NOMO-1 (cell line): ENCODE results near the gene CYGB.
A peak's percentile ranks its signal among the peaks of the same experiment; 100 is the strongest.

ENCODE experiments used
- DNase-seq, 2 experiments: peaks; one replicate each; lab custom pipeline; 2025; ENCODE audit not compliant: unreplicated experiment in 2 of 2; lab: John Stamatoyannopoulos, UW

Gene CYGB

DNA sequence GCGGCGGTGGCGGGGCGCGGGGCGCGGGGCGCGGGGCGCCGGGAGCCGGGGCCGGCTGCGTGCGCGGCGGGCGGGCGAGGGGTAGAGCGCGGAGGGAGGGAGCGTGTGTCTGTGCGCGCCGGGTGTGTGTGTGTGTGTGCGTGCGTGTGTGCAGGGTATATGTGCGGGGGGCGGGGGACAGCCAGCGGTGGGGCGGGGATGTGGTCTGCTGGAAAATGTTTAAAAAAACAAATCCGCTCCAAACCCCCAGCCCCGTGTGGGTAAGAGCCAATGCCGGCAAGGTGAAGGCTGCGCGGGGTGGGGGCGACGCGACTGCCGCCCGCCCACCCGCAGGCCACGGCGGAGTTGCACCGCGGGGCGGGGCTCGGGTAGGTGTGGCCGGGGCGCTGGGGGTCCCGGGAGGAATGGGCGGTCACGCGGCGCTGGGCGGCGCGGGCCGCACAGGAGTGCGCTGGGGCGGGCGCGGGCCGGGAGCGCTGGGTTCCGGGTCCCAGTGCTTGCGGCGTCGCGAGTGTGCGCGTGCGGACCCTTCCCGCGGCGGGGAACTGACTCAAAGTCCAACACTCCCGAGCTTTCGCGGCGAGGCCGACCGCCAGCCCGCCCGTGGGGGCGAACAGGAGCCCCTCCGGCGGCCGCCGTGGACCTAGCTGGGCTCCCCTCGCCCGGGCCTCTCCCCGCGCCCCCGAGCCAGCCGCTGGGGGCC, at the start of gene CYGB:
Gene CYGB (minus strand): TSS at position 132 of the 703 bp plus-strand sequence. CDS start 167 bp downstream, outside the sequence.
- no peak for DNase-seq

DNA sequence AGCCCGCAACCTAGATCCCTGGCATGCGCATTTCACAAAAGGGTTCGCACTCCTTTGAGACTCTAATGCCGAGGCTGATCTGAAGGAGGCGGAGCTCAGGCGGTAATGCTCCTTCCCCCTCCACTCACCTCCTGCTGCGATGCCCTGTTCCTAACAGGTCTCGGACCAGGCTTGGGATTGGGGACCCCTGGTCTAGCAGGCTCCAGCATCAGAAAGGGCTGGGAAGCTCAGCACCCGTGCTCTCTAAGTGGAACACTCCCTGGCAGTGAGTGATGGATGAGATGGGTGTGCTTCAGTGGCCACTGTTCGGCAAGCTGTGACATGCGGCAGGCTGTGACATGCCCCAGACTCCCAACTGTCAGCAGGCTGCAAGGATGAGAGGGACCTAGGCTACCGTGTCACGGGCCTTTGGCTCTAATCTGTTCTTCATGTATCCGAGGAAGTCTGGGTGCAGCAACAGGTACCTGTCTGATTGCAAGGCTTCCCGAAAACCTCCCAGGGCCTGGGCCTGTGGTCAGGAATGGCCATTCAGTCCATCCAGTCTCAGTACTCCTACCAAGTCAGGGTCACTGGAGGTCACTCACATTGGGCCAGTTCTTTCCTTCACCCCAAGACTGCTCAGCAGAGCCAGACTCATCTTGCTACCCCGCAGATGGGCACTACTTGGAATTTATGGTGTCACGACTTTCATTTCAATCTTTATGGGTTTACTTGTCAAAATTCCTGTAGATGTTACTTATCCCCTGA, 49.4 kb upstream of the CYGB start:
- no peak for DNase-seq

DNA sequence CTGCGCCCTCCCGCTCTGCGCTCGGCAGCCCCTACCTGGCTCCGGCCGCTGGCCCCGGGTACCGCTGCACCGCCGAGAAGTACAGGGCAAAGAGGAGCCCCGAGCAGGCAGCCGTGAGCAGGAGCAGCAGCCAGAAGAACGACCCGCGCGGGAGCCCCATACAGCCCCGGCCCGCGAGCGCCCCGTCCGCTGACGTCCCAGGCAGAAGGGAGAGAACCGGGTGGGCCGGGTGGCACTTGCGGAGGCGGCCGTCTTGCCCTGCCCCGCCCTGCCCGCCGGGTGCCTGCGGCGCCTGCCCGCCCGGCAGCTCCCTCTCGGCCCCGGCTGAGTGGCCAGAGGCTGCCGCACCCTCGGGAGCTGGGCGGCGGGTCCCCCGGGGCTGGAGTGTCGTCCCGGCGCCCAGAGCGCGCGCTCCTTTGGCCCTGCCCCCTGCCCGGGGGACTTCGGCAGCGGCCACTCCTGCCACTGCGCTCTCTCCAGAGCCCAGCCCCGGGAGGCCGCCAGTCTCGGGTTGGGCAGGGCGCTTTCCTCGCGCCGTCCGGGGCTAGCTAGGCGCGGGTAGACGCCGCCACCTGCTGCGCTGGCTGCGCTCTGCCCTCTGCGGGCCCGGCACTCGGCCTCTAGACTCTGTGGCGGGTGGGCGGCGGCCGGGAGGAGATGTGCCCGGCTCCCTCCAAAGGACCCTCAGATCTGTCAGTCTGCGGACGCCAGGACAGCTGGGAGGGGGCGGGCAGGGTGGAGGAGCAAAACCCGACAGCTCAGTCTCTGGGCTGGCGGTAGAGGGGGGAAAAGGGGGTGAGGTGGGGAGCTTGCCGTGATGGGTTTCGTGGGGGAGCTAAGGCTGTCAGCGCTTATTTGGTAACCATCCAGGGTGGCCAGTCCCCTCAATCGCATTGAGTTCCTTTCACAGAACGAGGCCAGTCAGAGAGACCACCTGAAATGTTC, 48.4 kb upstream of the CYGB start, which contains the start of gene ST6GALNAC2:
Gene ST6GALNAC2 (minus strand): TSS at position 212 of the 945 bp plus-strand sequence. CDS start 52 bp downstream, at position 160.
- DNase-seq, result peak; percentile 62 to 78

DNA sequence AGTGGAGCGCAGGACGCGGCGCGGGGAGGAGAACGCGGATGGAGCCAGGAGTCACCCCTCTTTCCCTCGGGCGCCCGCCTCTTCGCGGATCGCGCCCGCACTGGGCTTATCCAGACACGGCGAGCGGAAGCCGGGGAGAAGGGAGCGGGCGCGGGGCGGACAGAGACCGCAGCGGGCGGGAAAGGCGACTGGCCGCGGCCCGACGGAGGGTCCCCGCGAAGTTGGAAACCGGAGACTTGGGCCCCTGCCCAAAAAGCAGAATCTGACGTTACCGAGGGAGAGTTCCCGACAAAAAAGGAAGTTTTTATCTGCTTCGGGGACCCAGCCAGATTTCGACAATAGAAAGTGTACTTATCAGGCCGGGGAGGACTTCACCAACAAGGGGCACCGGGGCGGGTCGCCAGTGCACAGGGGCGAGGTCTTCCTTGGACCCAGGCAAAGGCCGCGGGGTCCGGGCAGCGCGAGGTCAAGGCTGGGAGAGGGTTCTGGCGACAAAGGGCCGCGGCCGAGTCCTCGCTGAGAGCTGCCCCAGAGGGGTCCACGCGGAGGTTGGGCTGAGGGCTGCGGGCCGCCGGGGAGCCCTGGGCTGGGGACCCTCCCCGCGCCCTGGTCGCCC, 47.6 kb upstream of the CYGB start:
- peak; percentile 17 to 35 for DNase-seq

DNA sequence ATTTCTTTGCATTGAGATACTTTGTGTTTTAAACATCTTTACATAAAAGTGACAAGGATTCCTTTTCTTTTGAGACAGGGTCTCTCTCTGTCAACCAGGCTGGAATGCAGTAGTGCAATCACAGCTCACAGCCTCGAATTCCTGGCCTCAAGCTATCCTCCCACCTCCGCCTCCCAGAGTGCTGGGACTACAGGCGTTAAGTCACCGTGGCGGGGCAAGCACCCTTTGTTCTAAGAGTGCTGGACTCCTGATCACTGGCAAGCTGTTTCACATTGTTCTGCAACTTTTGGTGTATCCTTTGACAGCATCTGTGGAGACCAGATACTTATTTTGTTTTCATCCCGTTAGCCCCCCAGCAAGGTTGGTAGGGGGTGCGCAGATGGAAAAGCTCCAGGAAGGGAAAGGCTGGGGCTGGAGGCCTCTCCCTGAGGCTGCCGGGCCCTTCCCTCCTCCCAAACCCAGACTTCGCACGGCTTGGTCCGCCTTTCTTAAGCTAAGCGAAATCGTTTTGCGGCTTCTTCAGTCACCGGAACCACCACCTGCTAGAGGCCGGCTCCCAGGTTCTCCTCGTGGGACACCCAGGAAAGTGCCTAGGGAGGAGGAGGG, 47.0 kb upstream of the CYGB start:
- no peak for DNase-seq

DNA sequence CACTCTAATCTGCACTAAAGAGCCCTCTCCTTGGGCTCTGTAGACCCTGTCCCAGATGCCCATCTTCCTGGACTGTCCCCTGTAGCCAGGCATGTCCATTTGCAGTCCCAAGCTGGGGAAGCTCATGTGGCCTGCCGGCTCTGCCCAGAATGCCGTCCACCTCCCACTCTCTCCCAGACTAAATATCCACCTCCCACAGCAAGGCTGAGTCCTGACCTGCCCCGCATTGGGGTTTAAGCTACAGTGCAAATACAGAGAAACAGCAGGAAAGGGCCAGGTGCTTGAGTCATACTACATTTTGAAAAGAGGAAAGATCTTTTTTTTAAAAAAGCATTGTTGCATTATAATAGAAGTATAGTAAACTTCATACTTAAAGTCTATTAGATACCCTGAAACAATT, 45.2 kb upstream of the CYGB start:
- DNase-seq, result no peak

DNA sequence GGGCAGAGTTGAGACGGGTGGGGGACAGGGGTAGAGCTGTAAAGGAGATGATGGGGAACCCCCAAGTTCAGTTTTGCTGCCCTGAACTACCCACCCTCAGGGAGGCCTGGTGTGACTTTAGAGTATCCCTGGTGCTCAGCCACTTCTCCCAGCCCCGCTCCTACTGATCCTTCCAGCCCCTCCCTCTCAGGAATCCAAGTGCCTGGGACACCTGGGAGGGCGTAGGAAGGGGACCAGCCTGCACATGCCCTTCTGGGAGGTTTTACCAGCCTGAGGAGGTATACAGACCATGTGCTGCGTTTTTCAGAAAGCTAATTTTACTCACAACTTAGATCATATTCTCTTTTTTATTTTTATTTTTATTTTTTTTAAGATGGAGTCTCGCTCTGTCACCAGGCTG, 44.0 kb upstream of the CYGB start:
- DNase-seq, result no peak

DNA sequence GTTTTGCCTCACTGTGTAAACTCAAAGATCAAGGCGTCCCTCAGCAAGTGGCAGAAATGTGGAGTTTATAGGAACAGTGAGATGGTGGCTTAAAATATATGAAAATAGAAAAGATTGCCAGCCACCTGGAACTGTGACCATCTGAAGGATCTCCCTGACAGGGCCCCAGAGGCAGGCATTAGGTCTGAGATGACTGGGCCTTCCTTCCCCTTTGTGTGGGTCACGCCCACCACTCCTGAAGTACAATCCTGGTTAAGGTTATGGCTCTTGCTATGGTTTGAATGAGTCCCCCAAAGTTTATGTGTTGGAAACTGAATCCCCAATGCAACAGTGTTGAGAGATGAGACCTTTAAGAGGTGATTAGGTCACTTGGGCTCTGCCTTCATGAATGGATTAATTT, 41.8 kb upstream of the CYGB start:
- peak; percentile 42 to 65 for DNase-seq

DNA sequence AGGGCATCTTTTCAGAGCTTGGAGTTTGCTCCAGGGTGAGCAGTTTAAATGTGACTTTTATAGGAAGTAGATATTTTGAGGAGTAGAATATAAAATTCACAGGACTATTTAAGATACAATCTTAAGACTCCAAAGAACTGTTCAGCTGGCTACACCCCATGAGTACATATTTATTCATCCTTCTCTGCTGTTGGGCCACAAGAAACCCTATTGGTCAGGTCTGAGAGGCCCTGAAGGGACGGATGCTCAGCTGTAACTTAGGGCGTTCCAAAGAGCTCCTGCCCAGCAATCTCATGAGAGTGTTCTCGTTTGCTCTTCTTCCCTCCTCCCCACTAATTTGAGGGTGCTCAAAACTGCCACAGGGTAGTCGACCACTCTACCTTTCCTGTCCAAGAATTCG, 40.9 kb upstream of the CYGB start:
- DNase-seq, result no peak

DNA sequence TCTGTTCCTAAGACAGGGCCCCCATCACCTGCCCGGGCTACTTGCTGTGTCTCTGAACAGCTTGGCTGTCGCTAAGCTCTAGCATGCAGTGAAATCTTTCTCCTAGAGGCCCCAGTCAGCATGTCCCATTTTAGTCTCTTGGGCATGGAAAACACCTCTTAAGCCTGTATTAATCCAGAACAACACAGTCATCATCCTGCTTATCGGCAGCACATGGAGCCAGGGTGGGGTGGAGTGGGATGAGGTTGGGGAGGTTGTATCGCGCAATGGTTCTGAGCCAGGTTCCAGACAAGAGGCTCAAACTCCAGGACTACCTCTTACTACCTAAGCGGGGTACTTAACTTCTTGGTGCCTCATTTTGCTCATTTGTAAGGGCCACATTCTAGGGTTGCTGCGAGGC, 40.4 kb upstream of the CYGB start:
- DNase-seq, result no peak

DNA sequence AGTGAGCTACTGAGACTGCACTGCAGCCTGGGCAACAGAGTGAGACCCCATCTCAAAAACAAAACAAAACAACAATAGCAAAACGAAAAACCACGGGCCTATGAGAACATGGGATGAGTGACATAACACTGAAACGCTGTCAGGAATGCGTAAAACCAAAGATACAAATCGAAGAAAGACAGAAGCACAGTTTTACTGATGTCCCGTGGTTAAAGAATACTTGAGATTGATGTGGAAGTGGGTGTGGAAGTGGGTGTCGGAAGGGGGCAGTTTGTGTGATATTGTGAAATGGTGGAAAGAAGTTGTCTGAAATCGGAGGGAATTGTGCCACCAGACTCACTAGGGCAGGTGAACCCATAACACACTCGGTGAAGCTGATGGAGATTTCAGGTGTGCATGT, 38.7 kb upstream of the CYGB start:
- no peak for DNase-seq

DNA sequence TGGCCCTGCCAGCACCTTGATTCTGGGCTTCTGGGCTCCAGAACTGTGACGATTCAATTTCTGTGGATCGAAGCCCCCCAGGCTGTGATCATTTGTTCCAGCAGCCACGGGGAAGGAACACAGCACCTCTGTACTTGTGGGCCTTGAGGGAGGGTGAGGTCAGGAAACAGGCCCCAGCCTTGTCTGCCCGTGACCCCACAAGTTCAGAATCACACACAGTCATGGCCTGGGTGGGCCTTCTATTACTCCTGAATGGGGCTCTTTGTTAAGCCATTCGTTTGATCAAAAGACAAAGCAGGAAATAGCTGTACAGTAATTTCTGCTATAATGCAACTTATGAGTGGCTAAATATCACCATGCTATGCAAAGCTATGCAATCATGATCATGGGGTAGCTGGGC, 38.1 kb upstream of the CYGB start:
- no peak for DNase-seq

DNA sequence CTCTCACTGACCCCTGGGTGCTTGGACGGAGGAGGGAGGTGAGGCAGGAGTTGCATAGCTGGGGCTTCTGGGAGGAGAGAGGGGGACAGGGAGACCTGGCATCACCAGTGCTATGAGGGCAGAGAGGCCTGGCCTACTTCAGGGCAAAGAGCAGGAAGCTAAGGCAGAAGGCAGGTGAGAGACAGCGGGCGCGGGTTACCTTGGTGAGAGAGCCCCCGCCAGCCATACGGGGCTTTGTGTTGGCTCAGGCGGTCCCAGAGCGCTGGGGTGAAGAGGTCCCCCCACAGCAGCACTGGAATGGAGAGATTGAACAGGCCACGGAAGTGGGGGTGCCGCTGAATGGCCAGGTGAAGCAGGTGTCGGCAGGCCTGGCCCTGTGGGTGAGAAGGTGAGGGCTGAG, 36.7 kb upstream of the CYGB start:
- no peak for DNase-seq

DNA sequence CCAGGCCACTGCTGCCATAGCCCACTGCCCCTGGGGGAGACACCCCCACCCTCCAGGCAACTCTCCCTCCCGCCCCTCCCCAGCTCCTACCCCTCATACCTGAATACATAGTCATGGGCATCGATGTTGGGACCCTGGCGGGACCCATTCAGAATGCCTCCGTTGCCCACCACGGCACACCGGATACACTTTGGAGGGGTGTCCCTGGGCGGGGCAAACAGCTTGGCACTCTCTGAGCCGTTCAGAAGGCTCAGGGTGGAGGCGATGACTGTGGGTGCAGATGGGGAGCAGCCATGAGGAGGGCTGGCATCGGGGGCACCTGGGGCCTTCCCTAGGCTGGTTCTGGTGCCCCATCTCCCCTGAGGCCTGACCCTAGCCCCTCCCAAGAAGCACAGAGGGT, 35.6 kb upstream of the CYGB start:
- DNase-seq, result no peak

DNA sequence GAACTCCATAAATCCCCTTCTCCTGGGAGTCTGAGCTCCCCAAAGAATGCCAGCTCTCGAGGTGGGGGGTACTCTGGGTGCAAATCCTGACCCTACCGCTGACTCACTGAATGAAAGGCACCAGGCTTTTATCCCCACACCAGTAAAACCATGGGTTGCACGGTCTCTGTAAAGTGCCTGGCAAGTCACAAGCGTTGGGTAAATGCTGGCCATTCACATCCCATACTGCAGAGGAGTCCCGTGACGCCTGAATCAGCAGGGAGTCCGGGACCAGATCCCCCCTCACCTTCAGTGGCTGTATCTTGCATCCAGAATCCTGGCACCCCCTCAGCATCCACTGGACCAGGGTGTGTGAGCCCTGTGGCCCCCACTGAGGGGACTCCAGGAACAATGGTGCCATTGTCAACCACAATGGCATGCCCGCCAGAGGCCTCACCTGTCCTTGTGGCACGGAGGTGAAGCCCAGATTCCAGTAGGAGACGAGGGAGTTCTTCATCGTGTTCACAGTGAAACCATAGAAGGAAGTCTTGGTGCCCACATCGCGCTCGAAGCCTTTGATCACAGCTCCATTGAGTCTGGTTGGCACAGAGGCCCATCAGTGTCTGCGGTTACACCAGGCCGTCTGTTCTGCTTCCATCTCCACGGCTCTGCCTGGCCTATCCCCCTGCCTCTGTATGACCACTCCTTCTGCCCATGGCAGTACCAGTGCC, 34.8 kb upstream of the CYGB start:
- no peak for DNase-seq

DNA sequence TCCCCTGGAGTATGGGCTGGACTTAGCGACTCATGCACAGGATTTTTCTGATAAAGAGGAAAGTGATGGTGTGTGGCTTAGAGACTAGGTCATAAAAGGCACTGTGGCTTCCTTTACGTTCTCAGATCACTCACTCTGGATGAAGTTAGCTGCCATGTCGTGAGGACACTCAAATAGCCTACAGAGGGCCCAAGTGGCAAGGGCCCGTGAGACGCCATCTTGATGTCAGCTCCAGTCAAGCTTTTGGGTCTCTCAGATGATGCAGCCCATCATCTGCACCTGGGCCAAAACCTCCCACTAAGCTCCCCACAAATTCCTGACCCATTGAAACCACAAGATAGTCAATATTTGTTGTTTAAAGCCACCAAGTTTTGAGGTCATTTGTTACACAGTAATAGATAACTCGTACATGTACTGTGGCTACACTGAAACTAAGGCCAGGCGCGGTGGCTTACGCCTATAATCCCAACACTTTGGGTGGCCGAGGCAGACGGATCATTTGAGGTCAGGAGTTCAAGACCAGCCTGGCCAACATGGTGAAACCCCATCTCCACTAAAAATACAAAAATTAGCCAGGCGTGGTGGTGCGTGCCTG, 33.5 kb upstream of the CYGB start:
- no peak for DNase-seq

DNA sequence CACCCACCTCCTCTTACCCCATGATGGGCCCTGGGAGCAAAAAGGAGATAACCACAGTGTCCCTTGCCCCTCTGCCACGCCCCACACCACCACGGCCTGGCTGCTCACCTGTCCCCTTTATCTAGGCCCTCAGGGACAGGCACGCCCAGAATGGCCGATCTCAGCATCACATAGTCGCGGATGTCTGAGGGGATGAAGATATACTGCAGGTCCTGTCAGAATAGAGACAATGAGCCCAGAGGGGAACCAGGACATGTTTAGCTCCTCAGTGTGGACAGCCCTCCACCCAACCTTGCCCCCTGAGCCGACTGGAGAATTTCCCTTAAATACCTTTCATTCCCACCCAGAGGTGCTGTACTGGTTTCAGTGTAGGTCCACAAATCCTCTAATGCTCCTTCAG, 32.9 kb upstream of the CYGB start:
- no peak for DNase-seq

DNA sequence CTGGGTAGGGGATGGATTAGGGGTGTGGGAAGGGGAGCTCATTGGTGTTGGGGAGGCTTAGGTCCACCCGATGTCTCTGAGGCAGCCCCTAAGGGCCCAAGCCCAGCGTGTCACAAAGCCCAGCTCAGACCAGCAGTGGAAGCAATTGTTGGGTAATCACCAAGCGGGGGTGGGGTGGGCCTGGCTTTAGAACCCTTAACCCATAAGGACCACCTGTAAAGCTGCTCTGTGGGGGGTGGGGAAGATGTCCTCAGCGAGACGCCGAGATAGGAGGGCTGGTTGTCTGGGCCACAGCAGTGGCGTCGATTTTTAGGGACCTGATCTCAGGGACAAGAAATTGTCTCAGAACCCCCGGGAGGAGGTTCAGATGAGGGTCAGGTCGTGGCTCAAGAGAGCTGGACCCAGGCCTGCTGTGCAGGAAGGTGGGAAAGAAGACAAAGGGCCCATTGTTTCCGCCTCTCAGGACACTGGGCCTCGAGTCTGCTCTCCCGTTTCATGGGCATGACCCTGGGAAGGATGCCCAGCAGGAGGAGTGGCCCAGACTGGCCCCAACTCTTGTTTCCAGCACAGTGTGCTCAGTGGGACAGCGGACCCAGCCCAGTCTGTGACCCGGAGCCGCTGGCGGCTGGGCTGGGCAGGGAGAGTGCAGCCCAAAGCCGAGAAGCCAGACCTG, 32.2 kb upstream of the CYGB start:
- DNase-seq, result no peak

DNA sequence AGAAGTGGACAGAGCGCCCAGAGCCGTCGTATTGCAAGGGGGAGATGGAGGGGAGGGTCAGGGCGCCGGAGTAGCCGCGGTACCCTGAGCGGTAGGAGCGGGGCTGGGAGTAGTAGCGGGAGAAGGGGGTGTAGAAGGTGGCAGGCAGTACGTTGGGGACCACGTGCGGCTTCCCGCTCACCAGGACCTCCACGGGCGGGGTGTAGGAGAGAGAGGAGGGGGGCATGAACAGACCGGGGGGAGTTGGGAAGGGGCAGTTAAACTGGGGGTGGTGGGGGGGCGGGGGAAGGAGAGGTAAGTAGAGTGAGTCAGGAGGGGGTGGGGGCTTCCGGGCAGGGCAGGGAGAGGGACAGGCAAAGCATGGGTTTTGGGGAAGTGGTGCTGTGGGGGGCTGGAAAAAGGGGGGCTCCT, 31.3 kb upstream of the CYGB start:
- DNase-seq, result no peak
